Right cardiac atrium (tissue), 5 donors: ENCODE measurements around the gene DST. TPM values are rescaled to one million over a fixed set of nuclear protein-coding genes. Genes with fewer than 3 reads are reported as not detected.
"Not testable (repeated sequence)": the region's sequence is repeated elsewhere in the genome, so short reads cannot be mapped to it uniquely, and the experiment has no call there.

Experiments used
- ATAC-seq, 2 donors: fragments of 200-7000 bp; cut with Tn5 transposase; one replicate each; pipeline versions ENCODE4 v1.8.0 to v1.9.1; 2020; ENCODE audit warnings: moderate library complexity in 2 of 2, mild to moderate bottlenecking in 1 of 2
- DNase-seq, 3 donors: peaks; one replicate each; pipeline ENCODE4 v3.0.0-alpha.2; 2020
- H3K27ac ChIP-seq: one replicate; pipeline ENCODE4 v1.5.1; 2013; ENCODE audit warnings: mild to moderate bottlenecking, low read length, control low read depth, moderate library complexity
- H3K27me3 ChIP-seq: one replicate; pipeline ENCODE4 v1.6.1; 2013; ENCODE audit not compliant: control insufficient read depth, insufficient read depth
- H3K4me1 ChIP-seq: one replicate; pipeline ENCODE4 v1.6.1; 2013; ENCODE audit warnings: low read length; ENCODE audit not compliant: control insufficient read depth, insufficient read depth
- H3K4me3 ChIP-seq: one replicate; pipeline ENCODE4 v1.5.1; 2013; ENCODE audit warnings: low read length, control low read depth
- H3K9me3 ChIP-seq: one replicate; pipeline ENCODE4 v1.6.1; 2013; ENCODE audit warnings: low read length; ENCODE audit not compliant: control insufficient read depth
- WGBS: extraction: QIAGEN DNeasy Blood & Tissue Kit; methylation state at CpG from one replicate; pipeline ENCODE4 v1.1.7; 2013; 5-methylcytosine and 5-hydroxymethylcytosine counted together
- intact Hi-C, 4 donors: fragments of 100-400 bp; cut with DNase I; formaldehyde crosslinking; loops; one replicate each; pipeline versions ENCODE4 v1.11.0 to v1.14.0; 2022 to 2023
- polyA plus RNA-seq: library from polyadenylated mRNA; stranded (reverse); fragments of 200-250 nt; gene quantifications from one replicate; pipeline ENCODE4 v1.2.3, GENCODE V29; 2013
- total RNA-seq, 4 donors: library from RNA; stranded (reverse); fragmentation: NEBNext Ultra II Directional; extraction: Animal tissue kit (Norgen Biotek cat#: 25700); gene quantifications; one replicate each; pipeline ENCODE4 v1.2.1, GENCODE V29; 2021
- donor health status: healthy with polysubstance abuse.
- donor health status: DM: no; HTN: yes; CAD: no.
- donor health status: DM: no; HTN: no; CAD: no.
- donor health status: DM: no; HTN: yes; CAD: no; lungs with severe emphysema.
- donor health status: DM: yes; HTN: yes; CAD: no.

Gene DST
- total and polyA plus RNA-seq, 5 donors = 148 to 308 (median 204) TPM

DNA sequence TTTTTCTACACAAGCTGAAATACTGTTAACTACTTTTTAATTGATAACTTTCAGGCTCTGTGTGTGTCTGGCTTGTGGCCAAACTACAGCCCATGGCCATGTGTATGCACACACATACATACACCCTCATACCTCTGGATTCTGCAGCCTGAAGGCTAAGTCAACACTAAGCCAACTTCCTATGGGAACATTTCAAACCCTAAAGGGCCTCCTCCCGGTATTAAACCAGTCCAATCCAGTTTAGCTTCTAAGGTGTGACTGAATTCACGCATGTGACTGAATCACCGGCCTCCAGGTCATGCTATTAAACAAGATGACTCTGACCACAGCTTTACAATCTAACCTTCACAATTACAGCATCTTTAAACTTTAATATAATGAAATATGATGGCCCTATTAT is 20.7 kb upstream of the DST start:
- H3K9me3 ChIP-seq = no peaks in the 10 kb centered on the region
- no peak for ATAC-seq
- intact Hi-C loops = no loop called here
- H3K27ac ChIP-seq = no peak overlapping the region
- WGBS = 76% methylated on average over 3 of the region's 3 CpGs
- H3K4me1 ChIP-seq = peaks cover 3% of the 10 kb centered on the region
- no peak overlapping the region for H3K4me3 ChIP-seq
- no peaks in the 10 kb centered on the region for H3K27me3 ChIP-seq
- peak in 1 of 3 donors; percentile 35 for DNase-seq

DNA sequence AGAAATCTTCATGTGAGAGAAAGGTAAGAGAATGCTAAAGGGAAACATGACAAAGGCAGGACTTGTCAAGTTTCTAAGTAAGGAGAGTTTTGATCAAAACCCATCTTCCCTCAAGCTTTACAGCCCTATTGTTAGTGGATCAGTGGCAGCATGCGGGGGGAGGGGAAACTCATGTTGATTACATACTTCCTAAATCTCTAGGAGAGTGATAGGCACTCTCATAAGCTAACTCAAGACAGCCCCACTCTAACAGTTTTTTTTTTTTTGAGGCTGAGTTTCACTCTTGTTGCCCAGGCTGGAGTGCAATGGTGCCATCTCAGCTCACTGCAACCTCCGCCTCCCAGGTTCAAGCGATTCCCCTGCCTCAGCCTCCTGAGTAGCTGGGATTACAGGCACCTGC is 18.6 kb upstream of the DST start:
- H3K4me1 ChIP-seq, DNase-seq, H3K27me3 ChIP-seq, H3K9me3 ChIP-seq, ATAC-seq, intact Hi-C loops, H3K4me3 ChIP-seq, H3K27ac ChIP-seq: not testable (repeated sequence)
- WGBS = 89% methylated on average over 3 of the region's 3 CpGs

GRCh38 chr6:56660381-56660730 is 17.7 kb upstream of the DST start:
- DNase-seq (no peak), ATAC-seq (no peak)
- Histone ChIP-seq H3K9me3 (no peaks in the 10 kb centered on the region), H3K27me3 (no peaks in the 10 kb centered on the region), H3K4me3 (no peak overlapping the region), H3K27ac (no peak overlapping the region), H3K4me1 (peaks cover 3% of the 10 kb centered on the region)
- intact Hi-C loops = no loop called here
- 79% methylated on average over 3 of the region's 3 CpGs for WGBS

DNA sequence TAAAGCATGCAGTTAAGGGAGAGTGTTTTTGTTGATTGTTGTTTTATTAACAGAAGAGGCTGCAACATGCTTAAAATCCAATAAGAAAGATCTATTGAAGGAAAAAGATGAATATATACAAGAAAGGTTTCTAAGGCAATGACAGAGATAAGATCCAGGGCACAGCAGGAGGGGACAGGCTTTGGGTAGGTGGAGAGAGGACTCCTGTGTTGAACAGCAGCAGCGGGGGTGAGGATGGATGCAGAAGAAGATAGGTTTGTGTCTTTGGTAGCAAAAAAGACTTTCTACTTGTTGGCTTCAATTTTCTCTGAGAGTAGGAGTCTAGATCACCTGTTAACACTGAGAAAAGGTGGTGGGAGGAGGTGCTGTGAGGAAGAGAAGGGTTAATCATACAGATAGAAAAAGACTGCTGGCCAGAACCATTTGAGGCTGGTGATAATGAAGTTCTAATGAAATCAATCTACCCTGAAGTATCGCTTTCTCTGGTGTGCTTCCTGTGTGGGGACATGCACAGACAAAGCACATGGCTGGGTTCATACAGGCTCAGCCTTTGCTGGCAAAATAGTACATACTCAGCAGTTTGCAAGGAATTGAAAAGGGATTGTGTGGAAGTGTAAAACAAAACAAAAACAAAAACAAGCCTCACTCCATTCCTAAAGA is 17.2 kb upstream of the DST start:
- peak in 1 of 2 donors; percentile 43 for ATAC-seq
- peak overlapping the region; percentile 16 for H3K27ac ChIP-seq
- no peak for DNase-seq

GRCh38 chr6:56658326-56658725 is 15.6 kb upstream of the DST start:
- intact Hi-C loops = no loop called here
- Histone ChIP-seq H3K27me3 (no peaks in the 10 kb centered on the region), H3K27ac (no peak overlapping the region), H3K4me1 (peaks cover 3% of the 10 kb centered on the region), H3K4me3 (no peak overlapping the region), H3K9me3 (no peaks in the 10 kb centered on the region)
- no peak for ATAC-seq
- DNase-seq = no peak
- 95% methylated on average over 5 of the region's 5 CpGs for WGBS

More for the DNA sequence above, 17.2 kb upstream of the DST start:
- 62% methylated on average over 2 of the region's 2 CpGs for WGBS
- Histone ChIP-seq H3K9me3 (no peaks in the 10 kb centered on the region), H3K4me3 (no peak overlapping the region), H3K4me1 (peaks cover 3% of the 10 kb centered on the region), H3K27me3 (no peaks in the 10 kb centered on the region)
- intact Hi-C loops = no loop called here

DNA sequence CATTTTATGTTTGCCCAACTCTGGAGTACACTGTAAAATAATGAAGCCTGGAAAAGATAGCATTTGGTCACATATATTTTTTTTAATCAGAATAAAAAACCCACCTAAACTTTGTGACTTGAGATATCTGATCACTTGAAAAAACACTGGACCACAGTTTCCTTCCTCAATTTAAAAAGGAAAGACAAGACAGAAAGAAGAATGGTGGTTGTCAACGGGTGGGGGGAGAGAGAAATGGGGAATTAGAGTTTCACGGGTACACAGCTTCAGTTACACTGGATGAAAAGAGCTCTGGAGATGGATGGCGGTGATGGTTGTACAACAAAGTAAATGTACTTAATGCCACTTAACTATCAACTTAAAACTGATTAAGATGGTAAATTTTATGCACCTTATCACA is 14.7 kb upstream of the DST start:
- DNase-seq (no peak), ATAC-seq (no peak)
- H3K27me3 ChIP-seq = no peaks in the 10 kb centered on the region
- no peak overlapping the region for H3K27ac ChIP-seq
- H3K9me3 ChIP-seq = no peaks in the 10 kb centered on the region
- intact Hi-C loops = no loop called here
- no peak overlapping the region for H3K4me3 ChIP-seq
- H3K4me1 ChIP-seq = peaks cover 3% of the 10 kb centered on the region
- WGBS = 80% methylated on average over 3 of the region's 3 CpGs

GRCh38 chr6:56656466-56656865 is 13.8 kb upstream of the DST start:
- H3K4me1 ChIP-seq = peaks cover 3% of the 10 kb centered on the region
- no peak overlapping the region for H3K27ac ChIP-seq
- ATAC-seq (no peak), DNase-seq (no peak)
- no peaks in the 10 kb centered on the region for H3K27me3 ChIP-seq
- no peaks in the 10 kb centered on the region for H3K9me3 ChIP-seq
- intact Hi-C loops = no loop called here
- H3K4me3 ChIP-seq = no peak overlapping the region

GRCh38 chr6:56655996-56656395 is 13.3 kb upstream of the DST start:
- WGBS = 25% methylated on average over 4 of the region's 4 CpGs
- peaks cover 3% of the 10 kb centered on the region for H3K4me1 ChIP-seq
- H3K27ac ChIP-seq = no peak overlapping the region
- no peak overlapping the region for H3K4me3 ChIP-seq
- intact Hi-C loops = no loop called here
- peak in 1 of 2 donors; percentile 34 for ATAC-seq
- H3K27me3 ChIP-seq = no peaks in the 10 kb centered on the region
- H3K9me3 ChIP-seq = no peaks in the 10 kb centered on the region
- no peak for DNase-seq

- no peak overlapping the region for H3K27ac ChIP-seq
- no peaks in the 10 kb centered on the region for H3K9me3 ChIP-seq
- DNase-seq (no peak), ATAC-seq (no peak)
- no peaks in the 10 kb centered on the region for H3K27me3 ChIP-seq
- intact Hi-C loops = no loop called here
- peaks cover 3% of the 10 kb centered on the region for H3K4me1 ChIP-seq
- H3K4me3 ChIP-seq = no peak overlapping the region
- 54% methylated on average over 1 of the region's 1 CpG for WGBS
These were observed 12.6 kb upstream of the DST start for GRCh38 chr6:56655249-56655648.

GRCh38 chr6:56652994-56653393 is 10.3 kb upstream of the DST start:
- Histone ChIP-seq H3K9me3 (no peaks in the 10 kb centered on the region), H3K27ac (peak overlapping the region; percentile 43), H3K4me3 (no peak overlapping the region), H3K4me1 (peaks cover 5% of the 10 kb centered on the region), H3K27me3 (no peaks in the 10 kb centered on the region)
- 44% methylated on average over 2 of the region's 2 CpGs for WGBS
- peak; percentile 55 to 71 for ATAC-seq
- intact Hi-C loops = no loop called here
- no peak for DNase-seq

DNA sequence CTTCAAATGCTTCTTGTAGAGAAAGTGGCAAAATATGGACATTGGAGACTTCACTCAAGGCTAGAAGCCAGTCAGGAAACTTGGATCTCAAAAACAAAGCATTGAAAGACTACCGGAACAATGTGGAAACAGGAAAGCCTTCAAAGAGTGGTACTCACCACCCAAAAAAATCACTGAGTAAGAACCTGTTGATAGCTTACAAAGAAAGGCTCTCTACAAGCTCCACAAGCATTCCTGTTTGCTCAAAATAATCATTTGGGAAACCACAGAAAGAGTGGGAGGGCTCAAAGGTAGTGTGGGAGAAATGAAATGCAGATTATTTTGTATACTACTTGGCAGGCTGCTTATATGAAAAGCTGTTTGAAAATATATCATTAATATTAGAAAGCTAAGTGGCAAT is 9.5 kb upstream of the DST start:
- Histone ChIP-seq H3K9me3 (no peaks in the 10 kb centered on the region), H3K4me1 (peaks cover 5% of the 10 kb centered on the region), H3K4me3 (no peak overlapping the region), H3K27ac (no peak overlapping the region), H3K27me3 (no peaks in the 10 kb centered on the region)
- intact Hi-C loops = no loop called here
- WGBS = 33% methylated on average over 1 of the region's 1 CpG
- ATAC-seq (no peak), DNase-seq (no peak)

- WGBS = 90% methylated on average over 1 of the region's 1 CpG
- intact Hi-C loops = no loop called here
- Histone ChIP-seq H3K27me3 (no peaks in the 10 kb centered on the region), H3K9me3 (no peaks in the 10 kb centered on the region), H3K27ac (no peak overlapping the region), H3K4me1 (peaks cover 2% of the 10 kb centered on the region), H3K4me3 (no peak overlapping the region)
- DNase-seq = no peak
- no peak for ATAC-seq
These were observed 7.5 kb upstream of the DST start for GRCh38 chr6:56650191-56650590.
